Measurements from ENCODE around the gene TNS2. TPM values are rescaled to one million over a fixed set of nuclear protein-coding genes. Genes with fewer than 3 reads are reported as not detected.

TNS2 gene
- total RNA-seq, 1 donor from 2014 or later = 198 TPM

DNA sequence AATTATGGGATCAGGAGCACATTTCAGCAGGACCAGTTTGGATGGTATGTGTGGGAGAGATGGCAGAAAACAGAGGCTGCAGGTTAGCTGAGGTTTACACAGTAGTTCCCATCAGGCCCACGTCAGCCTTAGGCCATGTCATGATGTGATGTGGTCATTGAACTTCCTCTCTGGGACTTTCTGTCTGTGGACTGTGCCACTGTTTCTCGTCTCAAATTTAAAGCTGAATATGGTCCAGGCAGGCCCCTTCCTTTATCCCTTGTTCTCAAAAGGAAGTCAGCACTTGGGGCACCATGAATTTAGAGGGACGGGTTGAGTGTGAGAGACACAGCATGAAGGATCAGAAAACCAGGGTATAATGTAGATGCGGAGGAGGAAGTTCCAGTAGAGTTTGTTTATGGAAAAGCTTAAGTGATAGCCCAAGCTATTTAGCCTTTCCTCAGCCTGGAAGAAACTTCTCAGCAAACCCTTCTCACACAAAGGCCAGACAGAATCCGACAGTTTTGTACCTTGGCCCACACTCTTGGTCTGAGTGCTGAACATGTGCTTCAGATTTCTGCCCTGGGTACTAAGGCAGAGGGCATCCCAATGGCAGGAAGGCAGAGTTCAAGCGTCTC is 44.0 kb downstream of the TNS2 start:
- peak; percentile 37 for DNase-seq (ENCODE audit: low spot score)

- DNase-seq (ENCODE audit: low spot score) = peak; percentile 41
Measured at GRCh38 chr12:53094394-53094787, 44.5 kb downstream of the TNS2 start.

DNA sequence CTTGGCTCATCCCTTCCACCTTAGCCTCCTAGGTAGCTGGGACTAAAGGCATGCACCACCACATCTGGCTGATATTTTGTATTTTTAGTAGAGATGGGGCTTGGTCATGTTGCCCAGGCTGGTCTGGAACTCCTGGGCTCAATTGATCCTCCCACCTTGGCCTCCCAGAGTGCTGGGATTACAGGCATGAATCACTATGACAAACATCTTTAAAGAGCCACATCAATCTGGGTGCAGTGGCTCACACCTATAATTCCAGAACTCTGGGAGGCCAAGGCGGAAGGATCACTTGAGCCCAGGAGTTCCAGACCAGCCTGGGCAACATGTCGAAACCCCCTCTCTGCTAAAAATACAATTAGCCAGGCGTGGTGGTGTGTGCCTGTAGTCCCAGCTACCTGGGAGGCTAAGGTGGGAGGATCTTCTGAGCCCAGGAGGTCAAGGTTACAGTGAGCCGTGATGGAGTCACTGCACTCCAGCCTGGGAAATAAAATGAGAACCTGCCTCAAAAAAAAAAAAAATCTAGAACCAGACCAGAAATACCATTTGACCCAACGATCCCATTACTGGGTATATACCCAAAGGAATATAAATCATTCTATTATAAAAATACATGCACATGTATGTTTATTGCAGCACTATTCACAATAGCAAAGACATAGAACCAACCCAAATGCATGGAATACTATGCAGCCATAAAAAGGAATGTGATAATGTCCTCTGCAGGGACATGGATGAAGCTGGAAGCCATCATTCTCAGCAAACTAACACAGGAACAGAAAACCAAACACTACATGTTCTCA is 45.1 kb downstream of the TNS2 start:
- peak; percentile 35 for DNase-seq (ENCODE audit: low spot score)

DNA sequence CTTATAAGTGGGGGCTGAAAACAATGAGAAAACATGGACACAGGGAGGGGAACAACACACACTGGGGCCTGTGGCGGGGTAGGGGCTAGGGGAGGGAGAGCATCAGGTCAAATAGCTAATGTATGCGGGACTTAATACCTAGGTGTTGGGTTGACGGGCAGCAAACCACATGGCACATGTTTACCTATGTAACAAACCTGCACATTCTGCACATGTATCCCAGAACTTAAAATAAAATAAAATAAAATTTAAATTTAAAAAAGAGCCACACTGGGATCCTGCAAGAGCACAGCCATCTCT is 45.7 kb downstream of the TNS2 start:
- peak; percentile 32 for DNase-seq (ENCODE audit: low spot score)

GRCh38 chr12:53096089-53096741 is 46.4 kb downstream of the TNS2 start:
- peak; percentile 75 for DNase-seq (ENCODE audit: low spot score)

- peak; percentile 52 for DNase-seq (ENCODE audit: low spot score)
Measured at GRCh38 chr12:53096759-53097158, 46.9 kb downstream of the TNS2 start.

GRCh38 chr12:53097207-53097563 is 47.3 kb downstream of the TNS2 start:
- DNase-seq (ENCODE audit: low spot score) = peak; percentile 46

DNA sequence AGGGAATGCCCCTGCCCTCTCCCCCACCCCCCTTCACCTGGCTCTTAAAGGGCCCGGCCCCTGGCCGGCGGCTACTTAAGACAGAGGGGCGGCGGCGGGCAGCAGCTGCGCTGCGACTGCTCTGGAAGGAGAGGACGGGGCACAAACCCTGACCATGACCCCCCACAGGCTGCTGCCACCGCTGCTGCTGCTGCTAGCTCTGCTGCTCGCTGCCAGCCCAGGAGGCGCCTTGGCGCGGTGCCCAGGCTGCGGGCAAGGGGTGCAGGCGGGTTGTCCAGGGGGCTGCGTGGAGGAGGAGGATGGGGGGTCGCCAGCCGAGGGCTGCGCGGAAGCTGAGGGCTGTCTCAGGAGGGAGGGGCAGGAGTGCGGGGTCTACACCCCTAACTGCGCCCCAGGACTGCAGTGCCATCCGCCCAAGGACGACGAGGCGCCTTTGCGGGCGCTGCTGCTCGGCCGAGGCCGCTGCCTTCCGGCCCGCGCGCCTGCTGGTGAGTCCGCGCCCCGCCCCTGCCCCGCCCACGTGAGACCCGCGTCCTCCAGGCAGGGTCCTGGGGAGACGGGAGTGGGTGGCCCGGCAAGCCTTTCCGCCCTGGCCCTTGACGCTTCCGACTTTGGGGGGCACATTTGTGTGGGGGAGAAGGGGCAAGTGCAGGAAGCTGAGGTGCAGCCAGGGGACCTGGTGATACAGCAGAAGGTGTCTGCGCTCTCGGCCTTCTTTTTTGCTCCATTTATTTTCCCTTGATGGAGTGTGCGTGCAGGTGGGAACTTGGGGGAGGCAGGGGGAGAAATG is 47.9 kb downstream of the TNS2 start, which contains the start of gene IGFBP6:
TSS of gene IGFBP6 (plus strand) at position 104 of the 790 bp plus-strand sequence. CDS start at position 155, 51 bp downstream.
- peak; percentile 73 for DNase-seq (ENCODE audit: low spot score)

- DNase-seq (ENCODE audit: low spot score) = peak; percentile 73
Measured at GRCh38 chr12:53098354-53098981, 48.6 kb downstream of the TNS2 start.

DNA sequence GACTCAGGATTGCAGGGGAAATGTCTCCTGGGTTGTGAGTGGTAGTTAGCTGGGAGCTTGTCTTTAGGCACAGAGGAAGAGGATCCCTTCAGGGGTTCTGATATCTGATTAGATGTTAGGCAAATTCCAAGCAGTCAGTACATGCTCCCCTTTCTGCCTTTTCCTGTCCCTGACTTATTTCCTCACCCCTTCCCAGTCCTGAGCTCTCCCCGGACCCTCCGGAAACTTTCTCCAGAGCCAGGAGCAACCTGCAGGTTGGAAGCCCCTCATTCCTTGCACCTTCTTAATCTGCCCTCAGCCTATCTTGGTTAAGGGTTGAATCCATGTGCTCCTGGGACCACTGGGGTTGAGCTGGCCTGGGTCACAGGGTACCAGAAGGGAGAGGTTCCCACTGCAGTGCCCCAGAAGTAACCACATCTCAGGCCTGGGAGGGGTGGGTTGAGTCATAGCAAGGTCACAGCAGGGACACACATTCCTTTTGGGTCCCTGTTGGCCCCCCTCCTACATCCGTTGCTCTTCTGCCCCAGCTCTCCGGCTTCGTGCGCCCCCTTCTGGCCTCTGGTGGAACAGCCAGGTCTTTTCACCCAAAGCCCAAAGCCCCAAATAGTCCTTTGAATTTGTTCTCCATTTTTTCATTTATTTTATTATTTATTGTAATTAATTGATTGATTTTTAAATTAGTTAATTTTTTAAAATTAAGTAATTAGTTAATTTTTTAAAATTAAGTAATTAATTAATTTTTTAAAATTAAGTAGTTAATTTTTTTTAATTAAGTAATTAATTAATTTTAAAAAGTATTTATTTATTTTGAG is 49.4 kb downstream of the TNS2 start:
- peak; percentile 95 for DNase-seq (ENCODE audit: low spot score)

DNA sequence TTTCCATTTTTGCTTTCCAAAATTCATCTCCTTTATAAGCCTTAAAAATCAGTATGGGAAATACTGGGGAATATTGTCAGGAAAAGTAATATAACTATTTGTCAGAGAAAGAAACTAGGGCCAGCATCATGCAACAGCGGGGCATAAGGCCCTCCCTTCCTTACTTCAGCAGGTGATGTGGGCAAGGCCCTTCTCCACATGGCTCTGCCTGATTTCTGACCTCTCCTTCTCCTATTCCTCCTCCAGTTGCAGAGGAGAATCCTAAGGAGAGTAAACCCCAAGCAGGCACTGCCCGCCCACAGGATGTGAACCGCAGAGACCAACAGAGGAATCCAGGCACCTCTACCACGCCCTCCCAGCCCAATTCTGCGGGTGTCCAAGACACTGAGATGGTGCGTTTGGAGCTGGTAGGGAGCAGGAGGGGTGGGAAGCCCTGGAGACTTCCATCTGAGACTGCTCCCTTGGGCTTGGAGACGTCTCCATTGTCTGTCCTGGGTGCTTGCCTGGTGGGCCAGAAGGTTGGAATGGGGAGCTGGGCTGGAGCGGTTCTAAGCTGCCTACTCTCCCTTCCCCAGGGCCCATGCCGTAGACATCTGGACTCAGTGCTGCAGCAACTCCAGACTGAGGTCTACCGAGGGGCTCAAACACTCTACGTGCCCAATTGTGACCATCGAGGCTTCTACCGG is 50.7 kb downstream of the TNS2 start:
- peak; percentile 41 for DNase-seq (ENCODE audit: low spot score)

- DNase-seq (ENCODE audit: low spot score) = no peak
Measured at GRCh38 chr12:53101266-53101665, 51.4 kb downstream of the TNS2 start.

- no peak for DNase-seq (ENCODE audit: low spot score)
Measured at GRCh38 chr12:53101931-53102781, 52.3 kb downstream of the TNS2 start.

DNA sequence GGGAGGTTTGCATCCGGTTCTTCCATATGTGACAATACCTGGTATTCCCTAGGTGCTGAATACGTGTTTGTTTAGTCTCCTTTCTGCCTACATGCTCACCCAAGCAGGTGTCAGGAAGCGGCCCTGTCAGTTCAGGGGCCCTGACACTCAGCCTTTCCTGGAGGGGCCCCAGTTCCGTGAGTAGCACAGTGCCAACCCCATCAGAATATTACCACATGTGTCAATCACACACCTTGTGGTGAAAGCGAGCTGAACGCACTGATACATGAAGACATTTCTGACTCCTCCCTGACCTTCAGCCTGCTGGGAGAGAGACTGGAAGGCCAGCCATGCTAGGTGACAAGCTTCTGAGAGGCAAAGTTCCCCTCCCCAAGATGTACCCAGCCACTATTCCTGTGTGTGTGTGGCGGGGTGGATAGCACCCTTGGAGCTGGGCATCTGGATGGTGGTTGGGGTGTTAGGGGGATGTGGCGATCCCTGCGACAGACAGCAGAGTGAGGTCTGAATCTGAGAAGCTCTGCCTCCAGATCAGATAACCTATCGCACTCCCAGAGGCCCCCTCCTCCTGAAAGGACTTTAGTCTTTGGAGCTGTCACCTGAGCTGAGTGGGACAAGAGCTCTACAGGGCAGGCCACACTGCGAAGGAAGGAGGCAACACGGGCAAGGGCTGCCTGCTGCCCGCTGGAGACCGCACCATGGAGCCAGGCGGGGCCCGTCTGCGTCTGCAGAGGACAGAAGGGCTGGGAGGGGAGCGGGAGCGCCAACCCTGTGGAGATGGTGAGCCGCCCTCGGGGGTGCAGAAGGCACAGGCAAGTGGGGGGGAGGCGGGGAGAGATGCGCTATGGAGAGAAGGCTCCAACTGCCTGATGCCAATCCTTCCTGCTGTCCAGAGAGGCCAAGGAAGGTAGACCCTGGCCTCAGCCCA is 53.3 kb downstream of the TNS2 start, which contains the start of gene SOAT2:
TSS of gene SOAT2 (plus strand) at position 604 of the 925 bp plus-strand sequence. CDS start at position 696, 92 bp downstream.
- DNase-seq (ENCODE audit: low spot score) = no peak

DNA sequence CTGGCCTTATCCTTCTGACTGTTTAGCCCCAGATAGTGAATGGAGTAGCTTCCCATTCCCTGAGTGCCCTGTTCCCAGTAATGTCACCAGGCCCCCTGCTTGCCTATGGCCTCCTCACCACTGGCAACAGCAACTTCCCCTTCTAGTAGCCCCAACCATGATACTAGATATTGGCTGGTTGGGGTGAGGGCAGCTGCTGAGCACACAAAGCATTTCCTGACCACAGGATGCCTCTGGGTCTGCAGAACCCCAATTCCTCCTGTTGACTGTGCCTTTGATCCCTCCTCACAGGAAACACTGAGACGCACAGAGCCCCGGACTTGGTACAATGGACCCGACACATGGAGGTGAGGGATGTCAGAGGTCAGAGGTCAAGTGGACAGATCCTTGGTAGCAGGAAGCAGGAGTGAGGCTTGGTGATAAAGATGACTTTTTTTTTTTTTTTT is 54.0 kb downstream of the TNS2 start:
- no peak for DNase-seq (ENCODE audit: low spot score)

DNA sequence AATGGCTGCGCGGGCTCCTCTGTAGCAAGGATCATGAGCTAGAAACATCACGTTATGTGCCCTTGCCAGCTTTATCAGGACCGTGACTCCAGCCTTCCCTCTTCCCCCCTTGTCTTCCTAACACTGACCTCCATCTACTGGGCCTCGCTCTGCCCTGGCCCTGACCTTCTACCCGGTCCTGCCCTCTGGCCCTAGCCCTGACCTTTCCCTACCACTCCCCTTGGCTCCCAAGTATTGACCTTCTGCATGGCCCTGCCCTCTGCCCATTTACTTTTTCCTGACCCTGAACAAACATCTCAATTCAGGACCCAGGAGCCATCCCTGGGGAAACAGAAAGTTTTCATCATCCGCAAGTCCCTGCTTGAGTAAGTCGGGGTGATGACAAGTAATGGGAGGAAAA is 55.4 kb downstream of the TNS2 start:
- peak; percentile 31 for DNase-seq (ENCODE audit: low spot score)

- peak; percentile 33 for DNase-seq (ENCODE audit: low spot score)
Measured at GRCh38 chr12:53105712-53106439, 56.0 kb downstream of the TNS2 start.
